K562 (cell line): Measurements from ENCODE around the gene ZNF407. TPM values are rescaled to one million over a fixed set of nuclear protein-coding genes. Genes with fewer than 3 reads are reported as not detected.

Source experiments
- ATAC-seq: fragments of 200-7000 bp; cut with Tn5 transposase; 3 replicates; pipeline ENCODE4 v1.9.1; 2020; ENCODE audit warnings: moderate library complexity
- BruUV-seq: library from RNA; stranded (reverse); fragments of 400-500 nt; replicated peaks from 2 replicates; lab custom pipeline; 2021; lab: Mats Ljungman, UMichigan
- CTCF ChIA-PET: fragments of 300-600 bp; formaldehyde crosslinking; extraction: SDS; loops from one replicate; lab custom pipeline; 2021; ENCODE audit warnings: low intra/inter-chr PET ratio; lab: Yijun Ruan, JAX
- POLR2A ChIA-PET: fragments of 300-600, 350-650 bp; sonication (Branson Sonifier 250); formaldehyde crosslinking; extraction: SDS; loops from one replicate; lab custom pipeline; 2021; ENCODE audit warnings: antibody characterized with exemption, inconsistent platforms; lab: Yijun Ruan, JAX
- DNase-seq, 4 experiments: peaks; one replicate each; pipeline versions ENCODE4 v3.0.0 to v3.0.0-alpha.2; 2011 to 2018; ENCODE audit warnings: low spot score in 3 of 4, mixed read lengths in 3 of 4; ENCODE audit errors: extremely low read depth in 1 of 4
- FAIRE-seq: peaks from 2 replicates; lab custom pipeline; 2011; peaks lifted over from hg19 to GRCh38; lab: Jason Lieb, UNC
- H2AFZ ChIP-seq: 2 replicates; pipeline ENCODE4 v1.6.0; 2011; ENCODE audit warnings: low read depth, low read length, control low read depth, inconsistent platforms
- H3K27ac ChIP-seq: fragments of 200-600 bp; 3 replicates; pipeline ENCODE4 v1.8.0; 2011; ENCODE audit warnings: low read depth, mild to moderate bottlenecking, control low read depth, inconsistent platforms, low read length, moderate library complexity, mixed read lengths; ENCODE audit errors: extremely low read depth
- H3K27me3 ChIP-seq, 2 experiments: fragments of 300-600 bp in 1 of 2; 2 replicates in 1 of 2; 3 replicates in 1 of 2; pipeline versions ENCODE4 v1.6.0 to v1.8.0; 2011; ENCODE audit warnings: inconsistent platforms in 2 of 2, low read length in 2 of 2, mild to moderate bottlenecking in 1 of 2, mixed read lengths in 1 of 2, moderate library complexity in 1 of 2; ENCODE audit not compliant: control insufficient read depth in 2 of 2, insufficient read depth in 2 of 2
- H3K36me3 ChIP-seq: fragments of 300-600 bp; 3 replicates; pipeline ENCODE4 v1.8.0; 2011; ENCODE audit warnings: mild to moderate bottlenecking, low read length, inconsistent platforms; ENCODE audit not compliant: control insufficient read depth, insufficient read depth
- H3K4me1 ChIP-seq, 2 experiments: fragments of 200-600 bp in 1 of 2; replicated peaks in 1 of 2; 2 replicates in 1 of 2; 3 replicates in 1 of 2; pipeline versions ENCODE4 v1.5.1 to v1.8.0; 2011; ENCODE audit warnings: inconsistent platforms in 2 of 2, low read length in 2 of 2, mild to moderate bottlenecking in 1 of 2, mixed read lengths in 1 of 2, moderate library complexity in 1 of 2; ENCODE audit not compliant: control insufficient read depth in 2 of 2, insufficient read depth in 2 of 2
- H3K4me2 ChIP-seq: 2 replicates; pipeline ENCODE4 v1.6.1; 2011; ENCODE audit warnings: low read length, control low read depth, inconsistent platforms, mixed read lengths; ENCODE audit not compliant: insufficient read depth
- H3K4me3 ChIP-seq: fragments of 200-600 bp; sonication (generic), shearing (Covaris generic); 2 replicates; pipeline ENCODE4 v1.5.1; 2016; ENCODE audit warnings: control low read depth, inconsistent platforms
- H3K79me2 ChIP-seq: fragments of 200-600 bp; 3 replicates; pipeline ENCODE4 v1.8.0; 2011; ENCODE audit warnings: low read length, inconsistent platforms; ENCODE audit not compliant: control insufficient read depth, insufficient read depth
- H3K9ac ChIP-seq, 2 experiments: 2 replicates each; pipeline versions ENCODE4 v1.6.0 to v1.6.1; 2011; ENCODE audit warnings: low read depth in 2 of 2, low read length in 2 of 2, control low read depth in 1 of 2, inconsistent platforms in 1 of 2, mild to moderate bottlenecking in 1 of 2, mixed read lengths in 1 of 2; ENCODE audit not compliant: insufficient read depth in 1 of 2
- H3K9me1 ChIP-seq: one replicate; pipeline ENCODE4 v1.6.0; 2011; ENCODE audit warnings: inconsistent platforms, mild to moderate bottlenecking, low read length, moderate library complexity; ENCODE audit not compliant: control insufficient read depth, insufficient read depth
- H3K9me3 ChIP-seq: replicated peaks from 2 replicates; pipeline ENCODE4 v1.5.1; 2011; ENCODE audit warnings: low read depth, low read length, inconsistent platforms; ENCODE audit not compliant: control insufficient read depth, insufficient read depth
- H4K20me1 ChIP-seq: replicated peaks from 2 replicates; pipeline ENCODE4 v1.6.1; 2011; ENCODE audit warnings: low read length, inconsistent platforms, mixed read lengths; ENCODE audit not compliant: control insufficient read depth, insufficient read depth
- CEBPB ChIP-seq: fragments of 450-650 bp; IDR thresholded peaks from 2 replicates; pipeline ENCODE4 v1.6.1; 2016; ENCODE audit warnings: missing genetic modification characterization, missing compliant biosample characterization
- CHD1 ChIP-seq: fragments of 200-600 bp; sonication (generic); IDR thresholded peaks from one replicate; pipeline ENCODE4 v1.6.1; 2012; ENCODE audit warnings: mild to moderate bottlenecking, moderate library complexity, low read length, inconsistent platforms
- CREB5 ChIP-seq: fragments of 250-450 bp; sonication (Bioruptor Pico); IDR thresholded peaks from 2 replicates; pipeline ENCODE4 v1.5.0; 2020; ENCODE audit warnings: mild to moderate bottlenecking
- NFATC3 ChIP-seq: fragments of 450-650 bp; IDR thresholded peaks from 2 replicates; pipeline ENCODE4 v1.6.1; 2017; ENCODE audit warnings: mild to moderate bottlenecking
- PHF21A ChIP-seq: fragments of 450-650 bp; IDR thresholded peaks from 2 replicates; pipeline ENCODE4 v1.6.1; 2017; ENCODE audit warnings: low read depth, borderline replicate concordance
- POLR2AphosphoS2 ChIP-seq: IDR thresholded peaks from 2 replicates; pipeline ENCODE4 v1.6.1; 2012; ENCODE audit warnings: low read length, improper control_type of control experiment
- RHOXF2B ChIP-seq: fragments of 250-450 bp; sonication (Bioruptor Pico); conservative IDR thresholded peaks from 2 replicates; pipeline ENCODE4 v1.5.1; 2021
- TCF15 ChIP-seq: fragments of 250-450 bp; sonication (Bioruptor Pico); IDR thresholded peaks from 2 replicates; pipeline ENCODE4 v1.8.0; 2022; ENCODE audit warnings: moderate library complexity, mild to moderate bottlenecking, inconsistent platforms
- TFE3 ChIP-seq: fragments of 450-650 bp; formaldehyde crosslinking; IDR thresholded peaks from 2 replicates; pipeline ENCODE4 v1.4.0; 2020; ENCODE audit warnings: mild to moderate bottlenecking, mixed read lengths
- ZNF408 ChIP-seq: fragments of 250-450 bp; sonication (Bioruptor Pico); IDR thresholded peaks from 2 replicates; pipeline ENCODE4 v1.4.0; 2020; ENCODE audit warnings: low read depth, mild to moderate bottlenecking, moderate library complexity
- WGBS: fragments of 100-300 bp; shearing (Covaris generic); methylation state at CpG from one replicate; pipeline ENCODE4 v1.1.6; 2016; ENCODE audit warnings: low coverage, mixed read lengths; ENCODE audit not compliant: insufficient coverage; ENCODE audit errors: missing lambda C conversion rate; 5-methylcytosine and 5-hydroxymethylcytosine counted together
- in situ Hi-C: fragments of 300-500 bp; cut with MboI; formaldehyde crosslinking; loops from 4 replicates; pipeline ENCODE4 v1.15.0; 2018; ENCODE audit warnings: inconsistent platforms, mixed read lengths
- intact Hi-C: fragments of 100-400 bp; cut with micrococcal nuclease; formaldehyde crosslinking; loops from 2 replicates; pipeline ENCODE4 v1.14.2; 2022
- polyA plus RNA-seq, 8 experiments: library from polyadenylated mRNA; depleted of rRNA in 4 of 8; stranded (reverse) in 5 of 8; unstranded in 3 of 8; fragments of >200 nt; fragmentation: Nextera tagmentation in 2 of 8; fragmentation: Illumina TruSeq in 1 of 8; extraction: Ambion mirVana in 2 of 8; extraction: Trizol in 1 of 8; gene quantifications; 2 replicates each; pipeline versions ENCODE4 v1.2.1 to v1.2.3, GENCODE V29; 2011 to 2014; ENCODE audit warnings: inconsistent platforms in 1 of 8, missing spikeins in 1 of 8
- total RNA-seq, 7 experiments: library from RNA; depleted of rRNA in 6 of 7; stranded (reverse); fragments of >200 nt in 6 of 7; fragmentation: Illumina TruSeq in 2 of 7; extraction: Trizol in 2 of 7; gene quantifications; 2 replicates each; pipeline versions ENCODE4 v1.2.1 to v1.2.3, GENCODE V29; 2011 to 2021; ENCODE audit warnings: low replicate concordance in 1 of 7

The ZNF407 gene
- total and polyA plus RNA-seq, 9 of the 15 experiments (the other 6 are each of a cell fraction or from before 2014, with no cell fraction given), result 0.21 to 5.4 (median 2.3) TPM

GRCh38 chr18:74610051-74610615 lies 12.5 kb downstream of the ZNF407 start:
- WGBS, result 65% methylated on average over 7 of the region's 7 CpGs
- intact Hi-C loops (no loop called here), in situ Hi-C loops (no loop called here)
- ATAC-seq (no peak), FAIRE-seq (no peak), DNase-seq (no peak)
- Histone ChIP-seq H3K9me1 (no peaks in the 10 kb centered on the region), H3K27ac (no peak overlapping the region), H3K4me3 (no peak overlapping the region), H4K20me1 (no peaks in the 10 kb centered on the region), H3K4me2 (no peak overlapping the region), H3K9ac (no peak overlapping the region), H3K36me3 (no peaks in the 10 kb centered on the region), H2AFZ (no peak overlapping the region), H3K9me3 (no peaks in the 10 kb centered on the region), H3K27me3 (no peaks in the 10 kb centered on the region), H3K79me2 (no peaks in the 10 kb centered on the region), H3K4me1 (no peaks in the 10 kb centered on the region)
- CTCF ChIA-PET, result no interaction called here
- POLR2A ChIA-PET, result interaction anchor here (0.6 kb wide), 1 partner anchor 108 kb away, joined by 4 read pairs; no protein-coding TSS in a partner anchor
- BruUV-seq, result no TSS peak
- TF ChIP-seq PHF21A (no peak), CEBPB (no peak), NFATC3 (no peak), RHOXF2B (CRISPR knock-in tag) (no peak), TFE3 (CRISPR knock-in tag) (no peak), ZNF408 (no peak), POLR2AphosphoS2 (no peak), CHD1 (no peak), TCF15 (CRISPR knock-in tag) (no peak), CREB5 (CRISPR knock-in tag) (no peak)
